WTC11 (cell line): ENCODE results near the gene PRAC2. TPM values are rescaled to one million over a fixed set of nuclear protein-coding genes. Genes with fewer than 3 reads are reported as not detected.

Experiments
- ATAC-seq: fragments of 200-7000 bp; cut with Tn5 transposase; 2 replicates; pipeline ENCODE4 v1.10.0; 2021; ENCODE audit warnings: mild to moderate bottlenecking, moderate library complexity
- CTCF ChIA-PET: fragments of 300-600 bp; sonication (Branson Sonifier 250); formaldehyde crosslinking; loops from one replicate; lab custom pipeline; 2021; ENCODE audit warnings: antibody characterized with exemption; lab: Charles Lee
- POLR2A ChIA-PET: fragments of 350-600 bp; sonication (Branson Sonifier 250); formaldehyde crosslinking; loops from one replicate; lab custom pipeline; 2021; ENCODE audit warnings: antibody characterized with exemption; lab: Charles Lee
- DNase-seq: peaks from one replicate; pipeline ENCODE4 v3.0.0; 2021; ENCODE audit warnings: low spot score
- H3K27ac Mint-ChIP-seq: 2 replicates; pipeline ENCODE4 v1.8.0; 2021; ENCODE audit warnings: mixed read lengths
- H3K27me3 Mint-ChIP-seq: 2 replicates; pipeline ENCODE4 v1.8.0; 2021; ENCODE audit warnings: low read depth, mild to moderate bottlenecking, moderate library complexity, mixed read lengths
- H3K36me3 Mint-ChIP-seq: 2 replicates; pipeline ENCODE4 v1.8.0; 2021; ENCODE audit warnings: mixed read lengths
- H3K4me1 Mint-ChIP-seq: 2 replicates; pipeline ENCODE4 v1.8.0; 2022; ENCODE audit warnings: mixed read lengths
- H3K4me3 Mint-ChIP-seq: 2 replicates; pipeline ENCODE4 v1.8.0; 2021; ENCODE audit warnings: mild to moderate bottlenecking, moderate library complexity, mixed read lengths
- H3K9me3 Mint-ChIP-seq: 2 replicates; pipeline ENCODE4 v1.8.0; 2021; ENCODE audit warnings: mixed read lengths
- ARID4B ChIP-seq: sonication (generic); formaldehyde crosslinking; IDR thresholded peaks from 2 replicates; pipeline ENCODE4 v1.8.0; 2023; ENCODE audit warnings: missing genetic modification reagents, mild to moderate bottlenecking, borderline replicate concordance
- E2F1 ChIP-seq: sonication (generic); formaldehyde crosslinking; IDR thresholded peaks from 2 replicates; pipeline ENCODE4 v1.8.0; 2022; ENCODE audit warnings: mild to moderate bottlenecking, missing genetic modification reagents
- E2F4 ChIP-seq: sonication (generic); formaldehyde crosslinking; IDR thresholded peaks from 2 replicates; pipeline ENCODE4 v1.8.1; 2022; ENCODE audit warnings: low read depth, mild to moderate bottlenecking, moderate library complexity, missing genetic modification reagents, borderline replicate concordance
- ESRRA ChIP-seq: sonication (generic); formaldehyde crosslinking; IDR thresholded peaks from 2 replicates; pipeline ENCODE4 v1.8.1; 2022; ENCODE audit warnings: mild to moderate bottlenecking, missing genetic modification reagents, borderline replicate concordance
- FOXP1 ChIP-seq: sonication (generic); formaldehyde crosslinking; IDR thresholded peaks from 2 replicates; pipeline ENCODE4 v1.8.0; 2022; ENCODE audit warnings: missing genetic modification reagents, mild to moderate bottlenecking, moderate library complexity, borderline replicate concordance
- IRF1 ChIP-seq: sonication (generic); formaldehyde crosslinking; IDR thresholded peaks from 2 replicates; pipeline ENCODE4 v1.8.0; 2023; ENCODE audit warnings: missing genetic modification reagents
- JAZF1 ChIP-seq: fragments of 250-450 bp; sonication (Bioruptor Pico); IDR thresholded peaks from 2 replicates; pipeline ENCODE4 v1.9.0; 2021; ENCODE audit warnings: moderate library complexity, mild to moderate bottlenecking, inconsistent platforms
- MAX ChIP-seq: sonication (generic); formaldehyde crosslinking; IDR thresholded peaks from 2 replicates; pipeline ENCODE4 v1.8.0; 2022; ENCODE audit warnings: mild to moderate bottlenecking, missing genetic modification reagents
- MLX ChIP-seq: sonication (generic); formaldehyde crosslinking; IDR thresholded peaks from 2 replicates; pipeline ENCODE4 v1.8.1; 2023; ENCODE audit warnings: mild to moderate bottlenecking, missing genetic modification reagents, moderate library complexity
- NFATC4 ChIP-seq: fragments of 250-450 bp; sonication (Bioruptor Pico); IDR thresholded peaks from 2 replicates; pipeline ENCODE4 v1.9.0; 2021; ENCODE audit warnings: mild to moderate bottlenecking
- NFYB ChIP-seq: sonication (generic); formaldehyde crosslinking; conservative IDR thresholded peaks from 2 replicates; pipeline ENCODE4 v1.8.0; 2022; ENCODE audit warnings: low read depth, missing genetic modification reagents
- NR2C2 ChIP-seq: sonication (generic); formaldehyde crosslinking; IDR thresholded peaks from 2 replicates; pipeline ENCODE4 v1.8.0; 2022; ENCODE audit warnings: mild to moderate bottlenecking, missing genetic modification reagents
- RELA ChIP-seq: sonication (generic); formaldehyde crosslinking; IDR thresholded peaks from 2 replicates; pipeline ENCODE4 v1.8.1; 2022; ENCODE audit warnings: missing genetic modification reagents, mild to moderate bottlenecking, borderline replicate concordance
- SP1 ChIP-seq: sonication (generic); formaldehyde crosslinking; conservative IDR thresholded peaks from 2 replicates; pipeline ENCODE4 v1.8.1; 2022; ENCODE audit warnings: missing genetic modification reagents
- USF2 ChIP-seq: sonication (generic); formaldehyde crosslinking; IDR thresholded peaks from 2 replicates; pipeline ENCODE4 v1.8.1; 2023; ENCODE audit warnings: mild to moderate bottlenecking, missing genetic modification reagents, moderate library complexity
- ZBTB43 ChIP-seq: sonication (generic); formaldehyde crosslinking; IDR thresholded peaks from 2 replicates; pipeline ENCODE4 v1.8.1; 2023; ENCODE audit warnings: mild to moderate bottlenecking, missing genetic modification reagents
- ZNF138 ChIP-seq: sonication (generic); formaldehyde crosslinking; conservative IDR thresholded peaks from 2 replicates; pipeline ENCODE4 v1.8.1; 2022; ENCODE audit warnings: mild to moderate bottlenecking, moderate library complexity, missing genetic modification reagents
- ZNF232 ChIP-seq: sonication (generic); formaldehyde crosslinking; IDR thresholded peaks from 2 replicates; pipeline ENCODE4 v1.8.0; 2022; ENCODE audit warnings: mild to moderate bottlenecking, missing genetic modification reagents
- ZNF532 ChIP-seq: fragments of 250-450 bp; sonication (Bioruptor Pico); IDR thresholded peaks from 2 replicates; pipeline ENCODE4 v1.9.0; 2021; ENCODE audit warnings: mild to moderate bottlenecking, borderline replicate concordance
- total RNA-seq: library from RNA; stranded (reverse); gene quantifications from 3 replicates; pipeline ENCODE4 v1.2.3, GENCODE V29; 2021

Gene PRAC2
- total RNA-seq, 1 experiment from 2014 or later: 22.3 TPM

- H3K36me3 Mint-ChIP-seq: no peaks in the 10 kb centered on the region
- no peak overlapping the region for H3K4me3 Mint-ChIP-seq
- CTCF ChIA-PET: interaction anchor here (0.9 to 2.3 kb wide), 5 partner anchors 29 to 118 kb away, joined by 3 to 9 read pairs (median 4); no protein-coding TSS in a partner anchor
- TF ChIP-seq E2F1 (CRISPR knock-in tag) (no peak), ZNF232 (CRISPR knock-in tag) (no peak), ZNF138 (no peak), ZNF532 (CRISPR knock-in tag) (no peak), E2F4 (CRISPR knock-in tag) (no peak), SP1 (CRISPR knock-in tag) (no peak), MLX (CRISPR knock-in tag) (no peak), ZBTB43 (CRISPR knock-in tag) (no peak), MAX (CRISPR knock-in tag) (no peak), FOXP1 (CRISPR knock-in tag) (no peak), JAZF1 (CRISPR knock-in tag) (no peak), ESRRA (CRISPR knock-in tag) (no peak), IRF1 (CRISPR knock-in tag) (no peak), NR2C2 (CRISPR knock-in tag) (no peak)
- TF ChIP-seq, all 79 proteins: peak for 0
- peaks cover 98% of the 10 kb centered on the region for H3K27me3 Mint-ChIP-seq
- no peak for DNase-seq
- POLR2A ChIA-PET: no interaction called here
- H3K9me3 Mint-ChIP-seq: no peaks in the 10 kb centered on the region
- no peak overlapping the region for H3K27ac Mint-ChIP-seq
- no peaks in the 10 kb centered on the region for H3K4me1 Mint-ChIP-seq
- ATAC-seq: no peak
Observed at GRCh38 chr17:48761114-48761513, 38.1 kb downstream of the PRAC2 start.

GRCh38 chr17:48767263-48767774 is 44.3 kb downstream of the PRAC2 start:
- DNase-seq: no peak
- ATAC-seq: peak; percentile 72
- H3K9me3 Mint-ChIP-seq: no peaks in the 10 kb centered on the region
- H3K27me3 Mint-ChIP-seq: peaks cover 57% of the 10 kb centered on the region
- H3K4me1 Mint-ChIP-seq: no peaks in the 10 kb centered on the region
- CTCF ChIA-PET: interaction anchor here (0.7 to 4.6 kb wide), 16 partner anchors 15 to 125 kb away, joined by 3 to 25 read pairs (median 6); partner anchors contain the start of gene ATP5MC1
- H3K27ac Mint-ChIP-seq: no peak overlapping the region
- no peak overlapping the region for H3K4me3 Mint-ChIP-seq
- no peaks in the 10 kb centered on the region for H3K36me3 Mint-ChIP-seq
- POLR2A ChIA-PET: interaction anchor here (0.5 kb wide), 2 partner anchors 36 to 246 kb away, joined by 3 to 4 read pairs; no protein-coding TSS in a partner anchor
- TF ChIP-seq RELA (no peak), NFYB (CRISPR knock-in tag) (no peak), USF2 (no peak), ARID4B (no peak), NFATC4 (CRISPR knock-in tag) (no peak)
